Measurements from ENCODE around the gene XPO5. TPM values are rescaled to one million over a fixed set of nuclear protein-coding genes. Genes with fewer than 3 reads are reported as not detected.
A peak's percentile ranks its signal among the peaks of the same experiment; 100 is the strongest.

XPO5 gene
- total RNA-seq, 1 experiment from 2014 or later = 97.8 TPM

DNA sequence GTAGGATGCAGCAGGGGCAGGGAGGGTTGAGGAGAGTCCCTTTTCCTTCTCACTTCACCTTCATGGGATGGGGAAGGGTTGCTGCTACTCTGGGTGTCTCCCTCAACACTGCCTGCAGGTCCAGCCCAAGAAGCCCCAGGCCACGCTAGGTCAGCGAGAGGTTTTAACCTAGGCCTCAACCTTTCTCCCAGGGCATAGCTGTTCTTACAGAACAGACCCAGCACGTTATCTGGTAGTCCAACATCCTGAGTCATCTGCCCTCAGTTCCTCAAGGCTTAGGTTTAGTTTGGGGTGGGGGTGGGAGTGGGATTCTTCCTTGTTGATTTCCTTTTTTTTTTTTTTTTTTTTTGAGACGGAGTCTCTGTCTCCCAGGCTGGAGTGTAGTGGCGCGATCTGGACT, 81.5 kb downstream of the XPO5 start:
- TF ChIP-seq, protein P1, sequence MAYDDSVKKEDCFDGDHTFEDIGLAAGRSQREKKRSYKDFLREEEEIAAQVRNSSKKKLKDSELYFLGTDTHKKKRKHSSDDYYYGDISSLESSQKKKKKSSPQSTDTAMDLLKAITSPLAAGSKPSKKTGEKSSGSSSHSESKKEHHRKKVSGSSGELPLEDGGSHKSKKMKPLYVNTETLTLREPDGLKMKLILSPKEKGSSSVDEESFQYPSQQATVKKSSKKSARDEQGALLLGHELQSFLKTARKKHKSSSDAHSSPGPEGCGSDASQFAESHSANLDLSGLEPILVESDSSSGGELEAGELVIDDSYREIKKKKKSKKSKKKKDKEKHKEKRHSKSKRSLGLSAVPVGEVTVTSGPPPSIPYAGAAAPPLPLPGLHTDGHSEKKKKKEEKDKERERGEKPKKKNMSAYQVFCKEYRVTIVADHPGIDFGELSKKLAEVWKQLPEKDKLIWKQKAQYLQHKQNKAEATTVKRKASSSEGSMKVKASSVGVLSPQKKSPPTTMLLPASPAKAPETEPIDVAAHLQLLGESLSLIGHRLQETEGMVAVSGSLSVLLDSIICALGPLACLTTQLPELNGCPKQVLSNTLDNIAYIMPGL (CRISPR knock-in tag; IDR thresholded peaks at IDR 0.05) = no peak
- TF ChIP-seq NFE2L1 (CRISPR knock-in tag; IDR thresholded peaks at IDR 0.05) (no peak), RORB (CRISPR knock-in tag; IDR thresholded peaks at IDR 0.05) (no peak), NFYB (CRISPR knock-in tag; conservative IDR thresholded peaks at IDR 0.05; ENCODE audit: low read depth) (no peak), FOXK1 (CRISPR knock-in tag; IDR thresholded peaks at IDR 0.05) (no peak), FOXJ3 (CRISPR knock-in tag; IDR thresholded peaks at IDR 0.05; ENCODE audit: borderline replicate concordance) (no peak), EMX1 (CRISPR knock-in tag; IDR thresholded peaks at IDR 0.05) (no peak), SMAD3 (CRISPR knock-in tag; IDR thresholded peaks at IDR 0.05; ENCODE audit: borderline replicate concordance) (no peak), ZNF232 (CRISPR knock-in tag; IDR thresholded peaks at IDR 0.05) (no peak)
- TF ChIP-seq, protein P2, sequence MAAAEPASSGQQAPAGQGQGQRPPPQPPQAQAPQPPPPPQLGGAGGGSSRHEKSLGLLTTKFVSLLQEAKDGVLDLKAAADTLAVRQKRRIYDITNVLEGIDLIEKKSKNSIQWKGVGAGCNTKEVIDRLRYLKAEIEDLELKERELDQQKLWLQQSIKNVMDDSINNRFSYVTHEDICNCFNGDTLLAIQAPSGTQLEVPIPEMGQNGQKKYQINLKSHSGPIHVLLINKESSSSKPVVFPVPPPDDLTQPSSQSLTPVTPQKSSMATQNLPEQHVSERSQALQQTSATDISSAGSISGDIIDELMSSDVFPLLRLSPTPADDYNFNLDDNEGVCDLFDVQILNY (CRISPR knock-in tag; IDR thresholded peaks at IDR 0.05) = no peak
- TF ChIP-seq, protein P3, sequence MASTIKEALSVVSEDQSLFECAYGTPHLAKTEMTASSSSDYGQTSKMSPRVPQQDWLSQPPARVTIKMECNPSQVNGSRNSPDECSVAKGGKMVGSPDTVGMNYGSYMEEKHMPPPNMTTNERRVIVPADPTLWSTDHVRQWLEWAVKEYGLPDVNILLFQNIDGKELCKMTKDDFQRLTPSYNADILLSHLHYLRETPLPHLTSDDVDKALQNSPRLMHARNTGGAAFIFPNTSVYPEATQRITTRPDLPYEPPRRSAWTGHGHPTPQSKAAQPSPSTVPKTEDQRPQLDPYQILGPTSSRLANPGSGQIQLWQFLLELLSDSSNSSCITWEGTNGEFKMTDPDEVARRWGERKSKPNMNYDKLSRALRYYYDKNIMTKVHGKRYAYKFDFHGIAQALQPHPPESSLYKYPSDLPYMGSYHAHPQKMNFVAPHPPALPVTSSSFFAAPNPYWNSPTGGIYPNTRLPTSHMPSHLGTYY (CRISPR knock-in tag; IDR thresholded peaks at IDR 0.05) = no peak
- TF ChIP-seq, protein P4, sequence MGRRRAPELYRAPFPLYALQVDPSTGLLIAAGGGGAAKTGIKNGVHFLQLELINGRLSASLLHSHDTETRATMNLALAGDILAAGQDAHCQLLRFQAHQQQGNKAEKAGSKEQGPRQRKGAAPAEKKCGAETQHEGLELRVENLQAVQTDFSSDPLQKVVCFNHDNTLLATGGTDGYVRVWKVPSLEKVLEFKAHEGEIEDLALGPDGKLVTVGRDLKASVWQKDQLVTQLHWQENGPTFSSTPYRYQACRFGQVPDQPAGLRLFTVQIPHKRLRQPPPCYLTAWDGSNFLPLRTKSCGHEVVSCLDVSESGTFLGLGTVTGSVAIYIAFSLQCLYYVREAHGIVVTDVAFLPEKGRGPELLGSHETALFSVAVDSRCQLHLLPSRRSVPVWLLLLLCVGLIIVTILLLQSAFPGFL (CRISPR knock-in tag; IDR thresholded peaks at IDR 0.05; ENCODE audit: borderline replicate concordance) = no peak
- TF ChIP-seq, protein P5, sequence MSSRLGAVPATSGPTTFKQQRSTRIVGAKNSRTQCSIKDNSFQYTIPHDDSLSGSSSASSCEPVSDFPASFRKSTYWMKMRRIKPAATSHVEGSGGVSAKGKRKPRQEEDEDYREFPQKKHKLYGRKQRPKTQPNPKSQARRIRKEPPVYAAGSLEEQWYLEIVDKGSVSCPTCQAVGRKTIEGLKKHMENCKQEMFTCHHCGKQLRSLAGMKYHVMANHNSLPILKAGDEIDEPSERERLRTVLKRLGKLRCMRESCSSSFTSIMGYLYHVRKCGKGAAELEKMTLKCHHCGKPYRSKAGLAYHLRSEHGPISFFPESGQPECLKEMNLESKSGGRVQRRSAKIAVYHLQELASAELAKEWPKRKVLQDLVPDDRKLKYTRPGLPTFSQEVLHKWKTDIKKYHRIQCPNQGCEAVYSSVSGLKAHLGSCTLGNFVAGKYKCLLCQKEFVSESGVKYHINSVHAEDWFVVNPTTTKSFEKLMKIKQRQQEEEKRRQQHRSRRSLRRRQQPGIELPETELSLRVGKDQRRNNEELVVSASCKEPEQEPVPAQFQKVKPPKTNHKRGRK (CRISPR knock-in tag; IDR thresholded peaks at IDR 0.05; ENCODE audit: borderline replicate concordance) = no peak
- ChIA-PET POLR2A (no interaction called here), CTCF (interaction anchor here (0.5 to 7.2 kb wide), 8 partner anchors 8 to 265 kb away, joined by 3 to 75 read pairs (median 5); partner anchors contain the start of genes DLK2, DNPH1 and LRRC73)
- peaks cover 10% of the 10 kb centered on the region for H3K36me3 Mint-ChIP-seq
- DNase-seq (ENCODE audit: low spot score) = no peak
- H3K4me3 Mint-ChIP-seq = no peak overlapping the region
- peak overlapping the region; percentile 60 for H3K27ac Mint-ChIP-seq
- no peak for ATAC-seq
- no peaks in the 10 kb centered on the region for H3K27me3 Mint-ChIP-seq (ENCODE audit: low read depth)
- no peaks in the 10 kb centered on the region for H3K9me3 Mint-ChIP-seq
- H3K4me1 Mint-ChIP-seq = peaks cover 38% of the 10 kb centered on the region

DNA sequence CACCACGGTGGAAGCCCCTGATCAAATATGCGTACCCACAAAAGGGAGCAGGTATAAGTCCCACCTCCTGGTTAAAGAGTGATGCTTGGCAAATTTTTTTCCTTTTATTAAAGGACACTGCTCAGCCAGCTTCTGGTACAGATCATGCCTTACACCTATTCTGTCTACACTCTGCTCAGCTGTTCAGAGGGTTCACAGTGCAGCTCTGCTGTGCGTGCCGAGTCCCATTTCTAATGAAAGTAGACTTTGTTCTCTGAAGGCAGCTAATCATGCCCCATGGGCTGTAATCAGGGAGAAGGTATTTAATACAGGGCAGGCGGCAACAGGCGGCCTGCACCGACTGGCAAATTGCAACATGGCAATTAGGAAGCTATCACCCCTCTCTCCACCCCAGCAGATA, 82.0 kb downstream of the XPO5 start:
- no peak for ATAC-seq
- ChIA-PET POLR2A (interaction anchor here (1.2 kb wide), 1 partner anchor 440 kb away, joined by 3 read pairs; the partner anchor contains the start of gene CUL7), CTCF (interaction anchor here (0.5 to 7.2 kb wide), 5 partner anchors 13 to 264 kb away, joined by 3 to 75 read pairs (median 8); partner anchors contain the start of genes DLK2, DNPH1 and LRRC73)
- no peak overlapping the region for H3K4me3 Mint-ChIP-seq
- DNase-seq (ENCODE audit: low spot score) = no peak
- H3K4me1 Mint-ChIP-seq = peaks cover 41% of the 10 kb centered on the region
- H3K27me3 Mint-ChIP-seq (ENCODE audit: low read depth) = no peaks in the 10 kb centered on the region
- no peaks in the 10 kb centered on the region for H3K9me3 Mint-ChIP-seq
- peak overlapping the region; percentile 60 for H3K27ac Mint-ChIP-seq
- peaks cover 6% of the 10 kb centered on the region for H3K36me3 Mint-ChIP-seq
- TF ChIP-seq, protein P6, sequence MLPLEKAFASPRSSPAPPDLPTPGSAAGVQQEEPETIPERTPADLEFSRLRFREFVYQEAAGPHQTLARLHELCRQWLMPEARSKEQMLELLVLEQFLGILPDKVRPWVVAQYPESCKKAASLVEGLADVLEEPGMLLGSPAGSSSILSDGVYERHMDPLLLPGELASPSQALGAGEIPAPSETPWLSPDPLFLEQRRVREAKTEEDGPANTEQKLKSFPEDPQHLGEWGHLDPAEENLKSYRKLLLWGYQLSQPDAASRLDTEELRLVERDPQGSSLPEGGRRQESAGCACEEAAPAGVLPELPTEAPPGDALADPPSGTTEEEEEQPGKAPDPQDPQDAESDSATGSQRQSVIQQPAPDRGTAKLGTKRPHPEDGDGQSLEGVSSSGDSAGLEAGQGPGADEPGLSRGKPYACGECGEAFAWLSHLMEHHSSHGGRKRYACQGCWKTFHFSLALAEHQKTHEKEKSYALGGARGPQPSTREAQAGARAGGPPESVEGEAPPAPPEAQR (CRISPR knock-in tag; IDR thresholded peaks at IDR 0.05) = no peak
- TF ChIP-seq OVOL2 (CRISPR knock-in tag; IDR thresholded peaks at IDR 0.05; ENCODE audit: borderline replicate concordance) (no peak), ETV6 (CRISPR knock-in tag; IDR thresholded peaks at IDR 0.05) (no peak), NFYB (CRISPR knock-in tag; conservative IDR thresholded peaks at IDR 0.05; ENCODE audit: low read depth) (no peak), RELA (CRISPR knock-in tag; IDR thresholded peaks at IDR 0.05; ENCODE audit: borderline replicate concordance) (no peak), NFATC4 (CRISPR knock-in tag; IDR thresholded peaks at IDR 0.05) (no peak), NR3C1 (CRISPR knock-in tag; conservative IDR thresholded peaks at IDR 0.05; ENCODE audit: low read depth) (no peak)
- TF ChIP-seq, protein P7, sequence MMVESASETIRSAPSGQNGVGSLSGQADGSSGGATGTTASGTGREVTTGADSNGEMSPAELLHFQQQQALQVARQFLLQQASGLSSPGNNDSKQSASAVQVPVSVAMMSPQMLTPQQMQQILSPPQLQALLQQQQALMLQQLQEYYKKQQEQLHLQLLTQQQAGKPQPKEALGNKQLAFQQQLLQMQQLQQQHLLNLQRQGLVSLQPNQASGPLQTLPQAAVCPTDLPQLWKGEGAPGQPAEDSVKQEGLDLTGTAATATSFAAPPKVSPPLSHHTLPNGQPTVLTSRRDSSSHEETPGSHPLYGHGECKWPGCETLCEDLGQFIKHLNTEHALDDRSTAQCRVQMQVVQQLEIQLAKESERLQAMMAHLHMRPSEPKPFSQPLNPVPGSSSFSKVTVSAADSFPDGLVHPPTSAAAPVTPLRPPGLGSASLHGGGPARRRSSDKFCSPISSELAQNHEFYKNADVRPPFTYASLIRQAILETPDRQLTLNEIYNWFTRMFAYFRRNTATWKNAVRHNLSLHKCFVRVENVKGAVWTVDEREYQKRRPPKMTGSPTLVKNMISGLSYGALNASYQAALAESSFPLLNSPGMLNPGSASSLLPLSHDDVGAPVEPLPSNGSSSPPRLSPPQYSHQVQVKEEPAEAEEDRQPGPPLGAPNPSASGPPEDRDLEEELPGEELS (CRISPR knock-in tag; IDR thresholded peaks at IDR 0.05) = no peak
- TF ChIP-seq, protein P8, sequence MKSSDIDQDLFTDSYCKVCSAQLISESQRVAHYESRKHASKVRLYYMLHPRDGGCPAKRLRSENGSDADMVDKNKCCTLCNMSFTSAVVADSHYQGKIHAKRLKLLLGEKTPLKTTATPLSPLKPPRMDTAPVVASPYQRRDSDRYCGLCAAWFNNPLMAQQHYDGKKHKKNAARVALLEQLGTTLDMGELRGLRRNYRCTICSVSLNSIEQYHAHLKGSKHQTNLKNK (CRISPR knock-in tag; IDR thresholded peaks at IDR 0.05) = no peak
- TF ChIP-seq, protein P1 (CRISPR knock-in tag; IDR thresholded peaks at IDR 0.05) = no peak

All from WTC11 (cell line).